Measurements from ENCODE around the gene COP1. TPM values are rescaled to one million over a fixed set of nuclear protein-coding genes. Genes with fewer than 3 reads are reported as not detected.
A peak's percentile ranks its signal among the peaks of the same experiment; 100 is the strongest.
"Not testable (repeated sequence)": the region's sequence is repeated elsewhere in the genome, so short reads cannot be mapped to it uniquely, and the experiment has no call there.

Gene COP1
- polyA plus RNA-seq, 3 donors: 44.0 to 74.2 (median 68.6) TPM

DNA sequence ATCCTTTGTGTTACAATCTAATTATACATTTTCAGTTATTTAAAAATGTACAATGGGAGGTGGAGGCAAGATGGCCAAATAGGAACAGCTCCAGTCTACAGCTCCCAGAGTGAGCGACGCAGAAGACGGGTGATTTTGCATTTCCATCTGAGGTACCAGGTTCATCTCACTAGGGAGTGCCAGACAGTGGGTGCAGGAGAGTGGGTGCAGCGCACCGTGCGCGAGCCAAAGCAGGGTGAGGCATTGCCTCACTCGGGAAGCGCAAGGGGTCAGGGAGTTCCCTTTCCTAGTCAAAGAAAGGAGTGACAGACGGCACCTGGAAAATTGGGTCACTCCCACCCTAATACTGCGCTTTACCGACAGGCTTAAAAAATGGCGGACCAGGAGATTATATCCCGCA lies 214.9 kb downstream of the COP1 start:
- H3K36me3 ChIP-seq (replicated peaks in 1 of 2; ENCODE audit: control insufficient read depth in 1 of 2, insufficient read depth in 2 of 2, low read length in 2 of 2): peaks cover 22 to 35% of the 10 kb centered on the region in 2 donors
- H3K79me2 ChIP-seq (ENCODE audit: insufficient read depth, low read length); H3K9me3 Mint-ChIP-seq; H3K27me3 ChIP-seq (ENCODE audit: control insufficient read depth in 2 of 2, insufficient read depth in 2 of 2, low read length in 2 of 2); H3K4me3 ChIP-seq (replicated peaks in 1 of 3; ENCODE audit: low read depth in 2 of 3, low read length in 3 of 3); H2AFZ ChIP-seq (ENCODE audit: insufficient read depth, low read depth, low read length, poor library complexity, severe bottlenecking); H3K4me1 ChIP-seq (ENCODE audit: control insufficient read depth in 1 of 2, insufficient read depth in 2 of 2, low read length in 2 of 2); H3K9me3 ChIP-seq (replicated peaks in 1 of 2; ENCODE audit: control insufficient read depth in 1 of 2, insufficient read depth in 1 of 2, low read length in 2 of 2); H4K20me1 ChIP-seq (ENCODE audit: insufficient read depth, low read length); H3K4me3 Mint-ChIP-seq; H3K4me1 Mint-ChIP-seq; DNase-seq; H3K27me3 Mint-ChIP-seq (ENCODE audit: low read depth in 3 of 3); intact Hi-C loops (cut with micrococcal nuclease); H3K4me2 ChIP-seq (replicated peaks; ENCODE audit: extremely low read depth, low read length, poor library complexity, severe bottlenecking); H3K27ac ChIP-seq (ENCODE audit: low read depth in 1 of 2, low read length in 2 of 2); H3K9ac ChIP-seq (ENCODE audit: insufficient read depth, low read length, poor library complexity, severe bottlenecking): not testable (repeated sequence)
- 100% methylated on average over 3 of the region's 14 CpGs for WGBS (ENCODE audit: insufficient coverage)
- peaks cover 36 to 56% of the 10 kb centered on the region in 2 donors for H3K36me3 Mint-ChIP-seq
- peak overlapping the region in 1 of 7 donors; percentile 75 for H3K27ac Mint-ChIP-seq

DNA sequence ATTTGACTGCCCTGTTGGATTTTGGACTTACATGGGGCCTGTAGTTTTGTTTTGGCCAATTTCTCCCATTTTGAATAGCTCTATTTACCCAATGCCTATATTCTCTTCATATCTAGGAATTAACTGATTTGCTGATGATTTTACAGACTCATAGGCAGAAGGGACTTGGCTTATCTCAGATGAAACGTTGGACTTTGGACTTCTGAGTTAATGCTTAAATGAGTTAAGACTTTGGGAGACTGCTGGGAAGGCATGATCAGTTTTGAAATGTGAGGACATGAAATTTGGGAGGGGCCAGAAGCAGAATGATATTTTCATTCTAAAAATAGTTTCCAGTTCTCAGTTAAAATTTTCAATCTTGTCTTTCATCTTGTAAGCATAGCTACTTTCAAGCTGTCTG lies 222.3 kb downstream of the COP1 start:
- H3K4me1 ChIP-seq (ENCODE audit: control insufficient read depth in 1 of 2, insufficient read depth in 2 of 2, low read length in 2 of 2): no peaks in the 10 kb centered on the region
- H3K9ac ChIP-seq (ENCODE audit: insufficient read depth, low read length, poor library complexity, severe bottlenecking): no peak overlapping the region
- no peak overlapping the region for H3K27ac Mint-ChIP-seq
- no peak overlapping the region for H3K4me3 ChIP-seq (replicated peaks in 1 of 3; ENCODE audit: low read depth in 2 of 3, low read length in 3 of 3)
- no peaks in the 10 kb centered on the region for H3K27me3 ChIP-seq (ENCODE audit: control insufficient read depth in 2 of 2, insufficient read depth in 2 of 2, low read length in 2 of 2)
- WGBS (ENCODE audit: insufficient coverage): no CpG with 5 or more reads among the region's 1 CpG
- H3K4me1 Mint-ChIP-seq: no peaks in the 10 kb centered on the region
- DNase-seq: no peak
- TF ChIP-seq, protein P1, sequence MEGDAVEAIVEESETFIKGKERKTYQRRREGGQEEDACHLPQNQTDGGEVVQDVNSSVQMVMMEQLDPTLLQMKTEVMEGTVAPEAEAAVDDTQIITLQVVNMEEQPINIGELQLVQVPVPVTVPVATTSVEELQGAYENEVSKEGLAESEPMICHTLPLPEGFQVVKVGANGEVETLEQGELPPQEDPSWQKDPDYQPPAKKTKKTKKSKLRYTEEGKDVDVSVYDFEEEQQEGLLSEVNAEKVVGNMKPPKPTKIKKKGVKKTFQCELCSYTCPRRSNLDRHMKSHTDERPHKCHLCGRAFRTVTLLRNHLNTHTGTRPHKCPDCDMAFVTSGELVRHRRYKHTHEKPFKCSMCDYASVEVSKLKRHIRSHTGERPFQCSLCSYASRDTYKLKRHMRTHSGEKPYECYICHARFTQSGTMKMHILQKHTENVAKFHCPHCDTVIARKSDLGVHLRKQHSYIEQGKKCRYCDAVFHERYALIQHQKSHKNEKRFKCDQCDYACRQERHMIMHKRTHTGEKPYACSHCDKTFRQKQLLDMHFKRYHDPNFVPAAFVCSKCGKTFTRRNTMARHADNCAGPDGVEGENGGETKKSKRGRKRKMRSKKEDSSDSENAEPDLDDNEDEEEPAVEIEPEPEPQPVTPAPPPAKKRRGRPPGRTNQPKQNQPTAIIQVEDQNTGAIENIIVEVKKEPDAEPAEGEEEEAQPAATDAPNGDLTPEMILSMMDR (IDR thresholded peaks at IDR 0.05): no peak
- H3K27me3 Mint-ChIP-seq (ENCODE audit: low read depth in 3 of 3): no peaks in the 10 kb centered on the region
- no peak overlapping the region for H2AFZ ChIP-seq (ENCODE audit: insufficient read depth, low read depth, low read length, poor library complexity, severe bottlenecking)
- no peak overlapping the region for H3K4me2 ChIP-seq (replicated peaks; ENCODE audit: extremely low read depth, low read length, poor library complexity, severe bottlenecking)
- peaks cover 11 to 31% (median 22%) of the 10 kb centered on the region in 7 donors for H3K9me3 Mint-ChIP-seq
- H3K79me2 ChIP-seq (ENCODE audit: insufficient read depth, low read length): no peaks in the 10 kb centered on the region
- intact Hi-C loops (cut with micrococcal nuclease): no loop called here
- peaks cover 20% of the 10 kb centered on the region for H4K20me1 ChIP-seq (ENCODE audit: insufficient read depth, low read length)
- peaks cover 12 to 20% of the 10 kb centered on the region in 2 donors for H3K9me3 ChIP-seq (replicated peaks in 1 of 2; ENCODE audit: control insufficient read depth in 1 of 2, insufficient read depth in 1 of 2, low read length in 2 of 2)
- peaks cover 82 to 100% of the 10 kb centered on the region in 2 donors for H3K36me3 ChIP-seq (replicated peaks in 1 of 2; ENCODE audit: control insufficient read depth in 1 of 2, insufficient read depth in 2 of 2, low read length in 2 of 2)
- peaks cover 78 to 79% of the 10 kb centered on the region in 2 donors for H3K36me3 Mint-ChIP-seq
- no peak overlapping the region for H3K4me3 Mint-ChIP-seq
- H3K27ac ChIP-seq (ENCODE audit: low read depth in 1 of 2, low read length in 2 of 2): no peak overlapping the region

All from CD14-positive monocyte (primary cell).